IgD-negative memory B cell (primary cell): ENCODE measurements around the gene RNU5D-1. TPM values are rescaled to one million over a fixed set of nuclear protein-coding genes. Genes with fewer than 3 reads are reported as not detected.
"Not testable (repeated sequence)": the region's sequence is repeated elsewhere in the genome, so short reads cannot be mapped to it uniquely, and the experiment has no call there.

Experiments used
- H3K27ac Mint-ChIP-seq, 3 donors: one replicate each; pipeline ENCODE4 v1.8.0; 2020 to 2022; ENCODE audit warnings: mild to moderate bottlenecking in 3 of 3, mixed read lengths in 3 of 3, moderate library complexity in 1 of 3
- H3K27me3 Mint-ChIP-seq: one replicate; pipeline ENCODE4 v1.8.0; 2021; ENCODE audit warnings: mixed read lengths
- H3K36me3 Mint-ChIP-seq: one replicate; pipeline ENCODE4 v1.8.0; 2020; ENCODE audit warnings: mild to moderate bottlenecking, mixed read lengths
- H3K4me1 Mint-ChIP-seq, 3 donors: one replicate each; pipeline ENCODE4 v1.8.0; 2020 to 2022; ENCODE audit warnings: mixed read lengths in 3 of 3, mild to moderate bottlenecking in 1 of 3
- H3K4me3 Mint-ChIP-seq, 4 donors: one replicate each; pipeline ENCODE4 v1.8.0; 2020 to 2022; ENCODE audit warnings: mild to moderate bottlenecking in 4 of 4, mixed read lengths in 4 of 4, moderate library complexity in 3 of 4
- H3K9me3 Mint-ChIP-seq, 3 donors: one replicate each; pipeline ENCODE4 v1.8.0; 2020 to 2021; ENCODE audit warnings: mixed read lengths in 3 of 3, mild to moderate bottlenecking in 1 of 3
- polyA plus RNA-seq: library from polyadenylated mRNA; unstranded; fragments of 300-500 nt; fragmentation: Illumina TruSeq; gene quantifications from one replicate; pipeline ENCODE4 v1.2.3, GENCODE V29; 2021

RNU5D-1 gene
- polyA plus RNA-seq, 1 donor from 2014 or later, result not detected

DNA sequence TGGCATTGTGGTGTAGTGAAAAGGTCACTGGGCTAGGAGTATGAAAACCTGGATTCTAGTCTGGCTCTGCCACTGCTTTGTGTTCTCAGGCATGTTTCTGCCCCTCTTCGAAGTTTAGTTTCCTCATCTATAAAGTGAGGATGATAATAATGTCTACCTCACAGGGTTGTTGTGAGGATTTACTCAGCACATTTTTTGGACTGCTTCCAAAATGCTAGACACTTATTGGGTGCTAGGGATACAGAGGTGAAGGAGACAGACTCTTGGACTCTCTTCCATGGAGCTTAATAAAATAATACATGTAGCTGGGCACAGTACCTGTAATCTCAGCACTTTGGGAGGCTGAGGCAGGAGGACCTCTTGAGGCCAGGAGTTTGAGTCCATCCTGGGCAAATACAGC is 12.2 kb upstream of the RNU5D-1 start:
- Mint-ChIP-seq H3K4me1 (peaks cover 7 to 17% (median 8%) of the 10 kb centered on the region in 3 donors), H3K9me3 (no peaks in the 10 kb centered on the region), H3K27me3 (no peaks in the 10 kb centered on the region), H3K27ac (no peak overlapping the region), H3K36me3 (no peaks in the 10 kb centered on the region), H3K4me3 (peak overlapping the region in 1 of 4 donors; percentile 50)

DNA sequence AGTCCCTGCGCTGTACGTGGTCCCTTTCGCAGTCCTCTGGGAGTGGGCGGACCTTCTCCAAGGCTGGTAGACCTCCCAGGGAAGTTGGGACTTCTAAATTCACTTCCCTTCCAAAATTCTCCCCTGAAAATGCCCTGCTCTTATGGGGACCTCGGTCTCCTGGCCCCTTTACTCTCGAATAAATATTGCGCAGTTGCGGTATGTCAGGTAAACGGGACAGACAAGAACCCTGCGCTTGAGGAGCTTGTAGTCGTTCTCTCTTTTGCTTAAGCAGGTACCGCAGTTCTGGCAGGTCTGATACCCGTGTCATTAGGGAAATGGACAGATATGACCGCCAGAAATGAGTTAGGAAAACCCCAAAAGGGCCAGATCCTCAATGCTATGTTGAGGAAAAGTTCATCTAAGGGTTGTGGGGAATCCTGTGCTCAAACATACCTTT is 9.2 kb upstream of the RNU5D-1 start:
- Mint-ChIP-seq H3K4me1 (peaks cover 7 to 17% (median 8%) of the 10 kb centered on the region in 3 donors), H3K27ac (peak overlapping the region; percentile 84 to 98 (median 96)), H3K27me3 (no peaks in the 10 kb centered on the region), H3K9me3 (no peaks in the 10 kb centered on the region), H3K36me3 (no peaks in the 10 kb centered on the region), H3K4me3 (peak overlapping the region; percentile 92 to 99 (median 96))

DNA sequence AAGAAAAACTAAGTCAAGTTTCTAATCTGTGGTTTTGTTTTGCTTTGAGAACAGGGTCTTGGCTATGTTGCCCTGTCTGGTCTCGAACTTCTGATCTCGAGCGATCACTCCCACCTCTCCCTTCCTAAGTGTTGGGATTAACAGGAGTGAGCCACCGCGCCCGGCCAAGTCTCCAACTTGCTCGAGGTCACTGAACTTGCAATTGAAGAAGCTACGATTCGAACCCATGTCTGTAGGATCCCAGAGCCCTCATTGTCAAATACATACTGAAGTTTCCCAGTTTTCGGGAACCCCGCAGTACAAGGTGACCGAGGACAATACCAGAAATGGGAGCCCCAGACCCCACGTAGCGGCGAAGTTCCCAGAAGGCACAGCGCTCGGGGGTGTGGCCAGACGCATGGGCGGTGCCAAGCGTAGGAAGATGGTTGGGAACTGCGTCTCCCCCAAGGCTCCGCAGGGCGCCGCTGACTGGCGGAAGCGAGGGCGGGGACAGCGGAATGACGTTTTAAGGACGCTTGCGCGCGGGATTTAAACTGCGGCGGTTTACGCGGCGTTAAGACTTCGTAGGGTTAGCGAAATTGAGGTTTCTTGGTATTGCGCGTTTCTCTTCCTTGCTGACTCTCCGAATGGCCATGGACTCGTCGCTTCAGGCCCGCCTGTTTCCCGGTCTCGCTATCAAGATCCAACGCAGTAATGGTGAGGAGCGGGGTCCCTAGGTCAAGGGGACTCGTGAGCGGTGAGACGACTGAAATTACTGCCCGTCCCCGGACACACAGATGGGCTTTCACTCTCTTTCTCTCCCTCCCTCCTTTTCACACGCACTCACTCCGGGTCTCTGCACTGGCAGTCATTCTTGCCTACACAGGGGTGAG is 8.6 kb upstream of the RNU5D-1 start, which contains the start of gene KIF2C:
KIF2C (plus strand) TSS at position 531 of the 872 bp plus-strand sequence; CDS start at position 627, 96 bp downstream.
- Mint-ChIP-seq H3K27ac (peak within 1 kb of the TSS; percentile 84 to 98 (median 96)), H3K27me3 (no peaks in the 10 kb centered on the region), H3K9me3 (no peaks in the 10 kb centered on the region), H3K4me3 (peak within 1 kb of the TSS; percentile 92 to 99 (median 96)), H3K36me3 (no peaks in the 10 kb centered on the region), H3K4me1 (peaks cover 7 to 17% (median 8%) of the 10 kb centered on the region in 3 donors)

DNA sequence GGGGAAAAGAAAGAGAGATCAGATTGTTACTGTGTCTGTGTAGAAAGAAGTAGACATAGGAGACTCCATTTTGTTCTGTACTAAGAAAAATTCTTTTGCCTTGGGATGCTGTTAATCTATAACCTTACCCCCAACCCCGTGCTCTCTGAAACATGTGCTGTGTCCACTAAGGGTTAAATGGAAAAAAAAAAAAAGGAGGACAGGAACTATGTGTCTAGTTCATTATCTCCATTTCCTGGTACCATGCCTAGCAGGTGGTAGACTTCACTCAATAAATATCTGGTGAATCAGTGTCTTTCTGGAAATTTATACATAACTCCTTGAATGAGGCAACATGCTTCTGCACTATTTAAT is 8.0 kb upstream of the RNU5D-1 start:
- not testable (repeated sequence) for H3K9me3 Mint-ChIP-seq

DNA sequence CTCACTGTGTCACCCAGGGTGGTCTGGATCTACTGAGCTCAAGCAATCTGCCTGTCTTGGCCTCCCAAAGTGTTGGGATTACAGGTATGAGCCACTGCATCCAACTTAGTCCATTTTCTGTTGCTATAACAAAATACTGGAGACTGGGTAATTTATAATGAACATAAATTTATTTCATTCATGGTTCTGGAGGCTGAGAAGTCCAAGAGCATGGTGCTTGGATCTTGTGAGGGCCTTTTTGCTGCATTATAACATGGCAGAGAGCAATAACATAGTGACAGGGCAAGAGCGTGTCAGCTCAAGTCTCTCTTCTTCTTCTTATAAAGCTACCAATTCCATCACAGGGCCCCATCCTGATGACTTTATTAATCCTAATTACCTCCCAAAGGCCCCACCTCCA is 5.0 kb upstream of the RNU5D-1 start:
- Mint-ChIP-seq H3K27me3 (no peaks in the 10 kb centered on the region), H3K27ac (no peak overlapping the region), H3K4me3 (peak overlapping the region in 1 of 4 donors; percentile 55), H3K9me3 (no peaks in the 10 kb centered on the region), H3K36me3 (no peaks in the 10 kb centered on the region), H3K4me1 (peaks cover 10 to 20% (median 14%) of the 10 kb centered on the region in 3 donors)

More for the DNA sequence above, 8.0 kb upstream of the RNU5D-1 start:
- Mint-ChIP-seq H3K4me1 (peaks cover 7 to 17% (median 8%) of the 10 kb centered on the region in 3 donors), H3K4me3 (peak overlapping the region; percentile 92 to 99 (median 96)), H3K27ac (peak overlapping the region; percentile 84 to 98 (median 96))
- not testable (repeated sequence) for H3K36me3 Mint-ChIP-seq, H3K27me3 Mint-ChIP-seq

DNA sequence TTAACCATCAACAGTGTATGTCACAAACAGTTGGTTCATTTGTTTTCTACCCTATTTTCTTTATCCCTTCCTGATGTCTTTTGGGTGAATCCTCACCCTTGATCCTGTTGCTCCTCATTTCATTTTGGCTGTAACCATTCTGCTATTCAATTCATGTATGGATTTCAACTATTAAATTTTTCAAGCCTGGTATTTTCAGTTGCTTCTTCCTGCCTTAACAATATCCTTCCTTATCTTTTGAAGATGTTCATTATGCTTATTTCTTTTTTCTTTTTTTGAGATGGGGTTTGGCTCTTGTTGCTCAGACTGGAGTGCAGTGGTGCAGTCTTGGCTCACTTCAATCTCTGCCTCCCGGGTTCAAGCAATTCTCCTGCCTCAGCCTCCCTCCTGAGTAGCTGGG is 2.8 kb upstream of the RNU5D-1 start:
- Mint-ChIP-seq H3K4me3 (peak overlapping the region in 1 of 4 donors; percentile 20), H3K9me3 (no peaks in the 10 kb centered on the region), H3K4me1 (peaks cover 12 to 19% (median 13%) of the 10 kb centered on the region in 3 donors), H3K36me3 (no peaks in the 10 kb centered on the region), H3K27ac (peak overlapping the region in 1 of 3 donors; percentile 25), H3K27me3 (no peaks in the 10 kb centered on the region)

DNA sequence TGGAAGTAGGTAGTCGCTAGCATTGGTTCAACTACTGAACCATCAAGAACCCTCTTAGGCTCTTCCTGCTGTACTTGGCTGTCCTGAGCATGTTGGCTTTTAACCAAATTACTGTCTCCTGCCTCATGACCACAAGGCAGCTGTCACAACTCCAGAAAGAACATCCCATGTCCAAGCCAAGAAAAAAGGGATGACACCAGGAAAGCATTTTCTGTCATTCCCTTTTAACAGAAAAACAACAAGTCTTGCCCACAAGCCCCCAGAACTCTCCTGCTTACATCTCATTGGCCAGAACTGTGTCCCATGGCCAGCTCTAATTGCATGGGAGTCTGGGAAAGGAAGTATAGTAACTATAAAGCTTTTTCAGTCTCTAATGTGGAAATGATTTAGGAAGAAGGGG is 2.4 kb upstream of the RNU5D-1 start:
- Mint-ChIP-seq H3K4me1 (peaks cover 12 to 19% (median 13%) of the 10 kb centered on the region in 3 donors), H3K27me3 (no peaks in the 10 kb centered on the region), H3K27ac (peak overlapping the region in 1 of 3 donors; percentile 25), H3K4me3 (peak overlapping the region in 1 of 4 donors; percentile 20), H3K9me3 (no peaks in the 10 kb centered on the region), H3K36me3 (no peaks in the 10 kb centered on the region)

DNA sequence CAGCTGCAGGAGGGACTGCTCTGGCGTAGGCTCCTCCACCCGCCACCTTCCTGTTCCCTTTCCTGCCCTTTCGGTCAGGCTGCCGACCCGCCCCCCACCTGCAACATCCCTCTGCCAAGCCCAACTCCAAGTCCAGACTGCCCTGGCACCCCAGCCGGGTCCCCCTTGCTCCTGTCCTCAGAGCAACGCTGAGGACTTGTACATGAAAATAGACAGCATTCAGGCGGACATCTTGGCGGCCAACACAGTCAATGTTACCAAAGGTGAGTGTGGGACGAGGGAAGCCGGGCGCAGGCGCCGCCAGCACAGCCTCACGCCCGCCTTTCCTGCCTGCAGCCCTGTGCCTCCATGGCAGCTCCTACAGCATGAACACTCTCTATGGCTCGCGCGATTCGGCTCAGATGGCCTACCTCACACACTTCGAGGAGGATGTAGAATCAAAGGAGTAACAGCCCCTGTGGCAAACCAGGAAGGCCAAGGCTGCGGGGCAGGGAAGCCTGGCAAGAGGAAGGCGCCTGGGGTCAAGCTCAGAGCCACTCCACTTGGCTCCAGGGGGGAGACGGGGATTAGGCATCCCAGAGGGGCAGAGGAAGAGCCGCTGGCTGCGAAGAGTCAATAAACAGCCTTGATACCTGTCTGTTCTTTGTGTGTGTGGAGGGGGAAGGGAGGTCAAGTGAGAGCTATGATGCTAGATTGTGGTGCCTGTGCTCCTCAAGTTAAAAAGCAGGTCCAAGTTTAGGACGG is 5.8 kb downstream of the RNU5D-1 start:
- peak overlapping the region in 2 of 4 donors; percentile 36 to 87 for H3K4me3 Mint-ChIP-seq
- H3K27ac Mint-ChIP-seq, result peak overlapping the region; percentile 16 to 66 (median 63)
- peaks cover 28 to 44% (median 36%) of the 10 kb centered on the region in 3 donors for H3K4me1 Mint-ChIP-seq
- no peaks in the 10 kb centered on the region for H3K36me3 Mint-ChIP-seq
- no peaks in the 10 kb centered on the region for H3K9me3 Mint-ChIP-seq
- H3K27me3 Mint-ChIP-seq, result no peaks in the 10 kb centered on the region

DNA sequence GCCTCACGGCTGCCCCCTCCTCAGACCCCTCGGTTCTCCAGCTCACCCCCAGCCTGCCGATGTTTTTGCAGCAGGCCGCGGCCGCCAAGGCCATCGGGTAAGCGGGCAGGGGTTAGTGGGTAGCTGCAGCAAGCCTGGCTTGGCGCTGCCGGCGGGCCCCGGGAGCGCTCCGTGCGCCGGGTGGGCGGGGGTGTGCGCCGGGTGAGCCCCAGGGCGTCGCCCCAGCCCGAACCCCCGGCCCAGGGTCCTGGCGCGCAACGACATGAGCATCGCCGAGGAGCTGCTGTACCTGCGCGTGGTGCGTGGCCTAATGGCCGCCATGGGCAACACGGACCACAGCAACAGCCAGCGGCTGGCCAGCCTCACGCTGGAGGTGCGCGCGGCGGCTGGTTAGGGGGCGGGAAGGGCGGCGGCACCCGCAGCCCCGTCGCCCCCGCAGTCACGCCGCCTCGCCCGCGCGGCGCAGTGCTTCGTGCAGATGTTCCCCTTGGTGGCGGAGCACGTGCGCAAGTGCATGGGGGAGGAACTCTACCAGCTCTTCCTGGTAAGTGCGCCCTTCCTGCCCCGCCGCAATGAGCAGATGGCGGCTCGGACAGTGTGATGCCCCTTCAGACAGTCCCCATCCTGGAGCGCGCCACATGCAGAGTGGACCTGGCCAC is 6.5 kb downstream of the RNU5D-1 start:
- Mint-ChIP-seq H3K4me1 (peaks cover 28 to 44% (median 35%) of the 10 kb centered on the region in 3 donors), H3K36me3 (no peaks in the 10 kb centered on the region), H3K9me3 (no peaks in the 10 kb centered on the region), H3K27ac (peak overlapping the region in 2 of 3 donors; percentile 63 to 66), H3K4me3 (no peak overlapping the region), H3K27me3 (no peaks in the 10 kb centered on the region)

DNA sequence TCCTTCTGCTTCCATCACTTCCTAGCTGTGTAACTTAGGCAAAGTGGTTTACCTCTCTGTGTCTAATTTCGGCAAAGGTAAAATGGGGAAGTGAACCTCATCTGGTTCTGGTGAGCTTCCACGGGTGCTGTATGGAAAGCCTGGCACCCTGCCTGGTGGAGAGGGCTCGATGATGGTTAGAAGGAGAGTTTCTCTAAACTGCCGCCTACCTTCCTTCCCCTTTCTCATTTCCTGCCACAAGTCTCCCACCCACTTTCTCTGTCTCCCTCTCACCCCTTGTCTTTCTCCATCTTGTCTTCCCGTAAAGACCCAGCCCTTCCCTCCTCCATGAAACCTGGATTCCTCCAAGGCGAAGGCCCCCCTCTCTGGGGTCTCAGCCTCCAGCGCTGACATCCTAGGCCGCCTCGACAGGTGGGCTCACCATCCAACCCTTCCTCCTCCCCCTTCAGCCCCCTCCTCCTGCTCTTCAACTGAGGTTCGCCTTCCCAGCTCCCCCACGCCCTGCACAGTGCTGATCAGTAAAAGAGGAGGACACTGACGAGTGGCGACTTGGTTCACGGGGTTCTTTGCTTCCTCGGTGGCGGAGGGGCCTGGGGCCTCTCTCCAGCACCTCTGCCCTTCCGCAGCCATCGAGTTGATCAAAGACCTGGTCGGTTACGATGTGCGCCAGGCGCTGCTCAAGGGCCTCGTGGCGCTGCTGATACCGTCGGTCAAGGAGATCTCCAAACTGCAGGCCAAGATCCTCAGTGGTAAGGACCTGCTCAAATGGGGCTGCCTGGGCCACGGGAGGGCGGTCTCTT is 7.3 kb downstream of the RNU5D-1 start:
- Mint-ChIP-seq H3K27ac (peak overlapping the region; percentile 94 to 98 (median 95)), H3K9me3 (no peaks in the 10 kb centered on the region), H3K4me3 (peak overlapping the region; percentile 61 to 95 (median 77)), H3K4me1 (peaks cover 24 to 39% (median 30%) of the 10 kb centered on the region in 3 donors), H3K27me3 (no peaks in the 10 kb centered on the region), H3K36me3 (no peaks in the 10 kb centered on the region)

DNA sequence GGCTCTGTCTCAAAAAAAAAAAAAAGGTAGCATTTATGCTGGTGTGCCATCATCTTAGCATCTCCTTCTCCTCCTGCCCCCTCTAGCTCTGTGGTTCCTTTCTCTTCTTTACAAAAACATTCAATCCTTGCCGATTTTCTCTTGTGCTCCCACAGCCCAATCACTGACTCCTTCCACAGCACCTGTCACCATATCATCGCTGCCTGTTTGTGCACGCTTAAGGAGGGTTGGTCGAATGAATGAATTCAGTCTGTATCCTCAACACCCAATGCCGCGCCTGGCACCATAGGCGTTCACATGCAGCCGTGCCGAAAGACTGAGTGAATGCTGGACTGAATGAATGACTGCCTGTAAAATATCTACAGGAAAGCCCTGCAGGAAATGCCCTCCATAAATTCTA is 7.9 kb downstream of the RNU5D-1 start:
- H3K36me3 Mint-ChIP-seq, result no peaks in the 10 kb centered on the region
- H3K27me3 Mint-ChIP-seq, result no peaks in the 10 kb centered on the region
- peak overlapping the region; percentile 61 to 95 (median 77) for H3K4me3 Mint-ChIP-seq
- peaks cover 24 to 43% (median 30%) of the 10 kb centered on the region in 3 donors for H3K4me1 Mint-ChIP-seq
- H3K9me3 Mint-ChIP-seq, result no peaks in the 10 kb centered on the region
- peak overlapping the region; percentile 94 to 98 (median 95) for H3K27ac Mint-ChIP-seq

DNA sequence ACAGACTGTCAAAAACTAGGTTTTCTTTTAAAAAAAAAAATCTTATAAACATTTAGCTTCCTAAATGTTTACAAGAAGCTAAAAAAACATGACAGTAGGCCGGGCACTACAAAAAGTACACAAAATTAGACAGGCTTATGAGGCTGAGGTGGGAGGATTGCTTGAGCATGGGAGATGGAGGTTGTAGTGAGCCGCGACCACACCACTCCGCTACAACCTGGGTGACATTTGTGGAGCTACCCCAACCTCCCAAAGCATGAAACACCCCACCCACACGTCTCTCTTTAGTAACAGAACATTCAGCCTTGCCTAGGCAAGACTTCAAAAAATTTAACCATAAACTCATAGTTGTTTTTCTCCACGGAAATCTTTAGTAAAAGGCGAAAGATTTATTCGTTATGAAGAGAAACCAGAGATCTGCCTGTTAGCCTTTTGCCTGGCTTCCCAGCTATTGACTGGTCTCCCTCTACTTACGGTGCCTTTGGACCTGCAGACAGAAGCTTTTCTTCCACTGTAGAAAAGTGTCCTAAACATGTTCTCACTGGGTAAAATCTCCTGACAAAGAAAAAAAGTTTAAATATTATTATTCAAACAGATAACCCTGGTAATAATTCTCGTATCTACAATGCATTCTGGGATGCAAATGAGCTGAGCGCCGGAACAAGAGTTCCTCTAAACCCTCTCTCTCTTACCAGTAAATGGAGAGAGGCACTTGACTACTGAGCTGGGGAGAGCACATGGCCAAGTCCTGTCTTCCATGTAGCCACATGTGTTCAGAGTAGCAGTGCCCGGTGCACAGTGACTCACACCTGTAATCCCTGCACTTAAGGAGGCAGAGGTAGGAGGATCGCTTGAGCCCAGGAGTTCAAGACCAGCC is 9.2 kb downstream of the RNU5D-1 start:
- Mint-ChIP-seq H3K27ac (peak overlapping the region; percentile 82 to 99 (median 99)), H3K4me3 (peak overlapping the region; percentile 35 to 93 (median 61)), H3K9me3 (no peaks in the 10 kb centered on the region), H3K36me3 (no peaks in the 10 kb centered on the region), H3K27me3 (no peaks in the 10 kb centered on the region), H3K4me1 (peaks cover 24 to 45% (median 30%) of the 10 kb centered on the region in 3 donors)

DNA sequence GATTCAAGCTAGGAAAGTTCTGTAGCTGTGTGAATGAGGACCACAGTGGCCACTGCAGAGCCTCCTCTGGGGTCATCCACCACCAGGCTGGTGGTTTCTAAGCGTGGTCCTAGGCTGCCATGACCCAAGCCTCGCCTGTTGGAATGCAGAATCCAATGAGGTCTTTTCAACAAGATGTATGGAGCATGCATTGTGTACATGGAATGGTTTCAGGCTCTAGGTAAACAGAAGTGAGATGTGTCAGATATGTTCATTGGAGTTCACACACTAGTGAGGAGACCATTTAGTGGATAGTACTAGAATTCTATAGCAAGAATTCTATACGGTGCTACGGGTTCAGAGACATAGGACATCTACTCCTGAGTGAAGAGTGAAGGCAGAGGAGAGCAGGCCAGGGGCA is 10.7 kb downstream of the RNU5D-1 start:
- Mint-ChIP-seq H3K36me3 (no peaks in the 10 kb centered on the region), H3K27ac (peak overlapping the region in 2 of 3 donors; percentile 82 to 99), H3K4me1 (peaks cover 33 to 49% (median 36%) of the 10 kb centered on the region in 3 donors), H3K4me3 (peak overlapping the region in 1 of 4 donors; percentile 93), H3K27me3 (no peaks in the 10 kb centered on the region), H3K9me3 (no peaks in the 10 kb centered on the region)
